Measurements from ENCODE around the gene SMIM10.

GRCh38 chrX:135003876-135004623 is 13.3 kb downstream of the SMIM10 start:
- TF ChIP-seq CTCF (IDR thresholded peaks at IDR 0.05) (no peak), POLR2A (IDR thresholded peaks at IDR 0.05) (peak in 1 of 2 donors; percentile 36)
